HG03565 (cell line): ENCODE results near the gene CNGB1.
"Not testable (repeated sequence)": the region's sequence is repeated elsewhere in the genome, so short reads cannot be mapped to it uniquely, and the experiment has no call there.

Source experiments
- ATAC-seq: cut with Tn5 transposase; IDR thresholded peaks from one replicate; pipeline ENCODE4 v1.9.1; 2021; ENCODE audit warnings: mild to moderate bottlenecking, moderate library complexity; ENCODE audit not compliant: unreplicated experiment

Gene CNGB1

DNA sequence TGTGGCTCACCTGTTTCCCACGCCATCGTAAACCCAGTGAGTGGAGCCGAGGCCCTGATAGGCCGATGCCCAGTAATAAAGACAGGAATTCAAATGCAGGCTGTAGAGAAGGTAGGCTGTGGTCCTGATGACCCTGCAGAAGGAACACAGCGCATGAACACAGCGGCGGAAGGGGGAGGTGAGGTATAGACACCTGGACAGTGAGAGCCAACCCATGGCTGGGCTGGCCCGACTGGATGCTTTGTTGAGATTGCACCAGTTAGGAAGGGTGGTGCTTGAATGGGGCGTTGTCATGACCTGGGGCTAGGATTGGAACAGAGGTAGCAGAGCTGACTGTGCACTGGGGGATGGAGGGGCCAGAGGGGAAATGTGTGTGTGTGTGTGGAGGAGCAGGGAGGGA, 59.2 kb downstream of the CNGB1 start:
- no peak for ATAC-seq

DNA sequence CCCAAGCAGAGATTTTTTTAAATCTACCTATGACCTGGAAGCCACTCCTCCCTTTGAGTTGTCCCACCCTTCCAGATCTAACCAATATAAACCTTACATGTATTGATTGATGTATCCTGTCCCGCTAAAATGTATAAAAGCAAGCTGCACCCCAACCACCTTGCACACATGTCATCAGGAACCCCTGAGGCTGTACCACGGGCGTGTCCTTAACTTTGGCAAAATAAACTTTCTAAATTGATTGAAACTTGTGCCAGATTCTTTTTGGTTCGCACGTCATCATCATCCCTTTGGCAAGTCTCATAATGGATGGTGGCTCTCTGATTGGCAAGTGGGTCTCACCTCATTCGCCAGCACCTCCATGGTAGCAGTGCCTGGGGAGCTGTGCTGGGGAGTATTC, 60.2 kb downstream of the CNGB1 start:
- no peak for ATAC-seq

- ATAC-seq: no peak
Measured at GRCh38 chr16:57908409-57908987, 62.4 kb downstream of the CNGB1 start.

- ATAC-seq: no peak
Measured at GRCh38 chr16:57906382-57907316, 64.3 kb downstream of the CNGB1 start.

DNA sequence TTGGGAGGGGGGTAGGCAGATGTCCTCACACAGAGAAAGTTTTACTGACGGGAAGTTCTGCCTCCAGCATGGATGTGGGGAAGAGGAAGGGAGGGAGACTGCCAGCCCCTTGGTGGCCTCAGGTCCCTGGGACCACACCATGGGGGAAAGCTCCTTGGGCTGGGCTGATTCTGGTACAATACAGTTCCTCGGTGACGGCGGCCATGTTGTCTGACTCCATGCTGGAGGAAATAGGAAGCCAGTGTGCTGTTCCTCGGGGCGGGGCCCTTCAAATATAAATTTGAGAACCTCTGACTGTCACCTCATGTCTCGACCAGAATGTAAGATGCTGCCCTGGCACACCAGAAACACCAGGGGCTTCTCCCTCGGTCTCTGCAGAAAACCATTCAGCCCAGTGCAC, 66.8 kb downstream of the CNGB1 start:
- ATAC-seq: no peak

DNA sequence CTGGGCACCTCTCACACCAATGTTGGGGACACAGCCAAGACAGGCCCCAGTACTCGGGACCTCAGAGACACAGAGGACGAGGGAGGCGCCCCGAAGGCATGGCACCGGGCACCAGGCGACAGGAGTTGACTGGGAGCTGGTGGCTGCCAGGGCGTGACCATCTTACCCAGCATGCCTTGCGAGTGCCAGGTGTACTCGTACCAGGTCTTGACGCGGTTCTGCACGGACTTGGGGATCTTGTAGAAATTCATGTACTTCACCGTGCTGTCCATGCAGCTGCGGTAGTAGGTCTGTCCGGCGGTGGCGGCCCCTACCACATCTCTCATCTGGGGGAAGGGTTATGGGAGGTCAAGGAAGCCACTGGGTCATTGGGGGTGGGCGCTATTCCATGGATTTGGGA, 67.3 kb downstream of the CNGB1 start:
- no peak for ATAC-seq

DNA sequence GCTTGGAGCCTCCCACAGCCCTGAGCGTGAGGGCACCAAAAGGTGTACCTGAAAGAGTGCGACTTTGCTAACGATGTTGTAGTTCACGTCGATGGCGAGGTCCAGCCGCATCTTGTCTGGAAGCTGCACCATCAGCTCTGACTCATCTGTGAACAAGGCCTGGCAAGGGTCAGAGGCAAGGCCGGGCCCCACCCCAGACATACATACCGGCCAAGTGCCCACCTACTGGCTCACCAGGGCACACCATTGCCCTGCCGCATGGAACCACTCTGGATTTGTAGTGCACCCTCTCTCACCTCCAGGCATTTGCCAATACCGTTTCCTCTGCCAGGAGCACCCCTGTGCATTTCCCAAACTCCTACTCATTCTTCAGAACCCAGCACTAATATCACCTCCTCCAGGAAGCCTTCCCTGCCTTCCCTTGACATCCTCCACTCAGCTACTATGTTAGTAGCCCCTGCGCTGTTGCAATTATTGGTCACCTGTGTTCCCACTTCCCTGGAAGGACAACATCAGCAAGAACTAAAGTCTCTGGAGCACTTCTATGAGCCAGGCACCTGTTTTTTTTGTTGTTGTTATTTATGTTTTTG, 69.4 kb downstream of the CNGB1 start:
- no peak for ATAC-seq

GRCh38 chr16:57900796-57901479, 70.0 kb downstream of the CNGB1 start:
- ATAC-seq: no peak

GRCh38 chr16:57899771-57900661, 70.9 kb downstream of the CNGB1 start:
- ATAC-seq: no peak

- no peak for ATAC-seq
Measured at GRCh38 chr16:57898961-57899360, 72.0 kb downstream of the CNGB1 start.

DNA sequence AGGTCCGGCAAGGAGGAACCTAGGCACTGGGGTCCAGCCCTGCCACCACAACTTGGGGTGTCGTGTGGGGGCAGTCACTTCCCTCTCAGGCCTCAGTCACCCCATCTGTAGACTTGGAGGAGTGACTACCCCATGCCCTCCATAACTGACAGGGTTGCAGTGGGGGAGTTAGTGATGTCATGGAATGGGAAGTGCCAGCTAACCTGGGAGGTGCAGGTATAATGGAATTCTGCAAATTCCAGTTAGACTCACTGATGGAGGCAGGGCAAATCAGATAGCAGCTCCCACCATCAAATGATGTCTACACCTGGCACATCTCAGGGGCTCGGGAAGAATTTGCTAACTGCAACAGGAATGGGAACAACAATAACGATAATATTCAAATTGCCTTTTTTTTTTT, 72.9 kb downstream of the CNGB1 start:
- no peak for ATAC-seq

- ATAC-seq: no peak
Measured at GRCh38 chr16:57897053-57897784, 73.7 kb downstream of the CNGB1 start.

DNA sequence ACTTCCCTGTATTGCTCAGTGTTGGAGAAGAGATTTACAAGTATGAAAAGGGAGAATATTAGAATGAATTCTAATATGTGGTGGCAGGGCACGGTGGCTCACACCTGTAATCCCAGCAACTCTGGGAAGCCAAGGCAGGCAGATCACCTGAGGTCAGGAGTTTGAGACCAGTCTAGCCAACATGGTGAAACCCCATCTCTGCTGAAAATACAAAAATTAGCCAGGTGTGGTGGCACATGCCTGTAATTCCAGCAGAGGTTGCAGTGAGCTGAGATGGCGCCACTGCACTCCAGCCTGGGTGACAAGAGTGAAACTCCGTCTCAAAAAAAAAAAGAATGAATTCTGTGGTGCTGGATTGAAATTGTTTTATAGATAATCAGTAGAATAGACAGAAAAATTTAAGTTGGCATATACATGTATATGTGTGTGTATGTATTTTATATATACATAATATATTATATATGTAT, 75.8 kb downstream of the CNGB1 start:
- not testable (repeated sequence) for ATAC-seq

GRCh38 chr16:57894390-57895080, 76.4 kb downstream of the CNGB1 start:
- ATAC-seq: no peak

GRCh38 chr16:57893559-57894389, 77.2 kb downstream of the CNGB1 start:
- no peak for ATAC-seq

DNA sequence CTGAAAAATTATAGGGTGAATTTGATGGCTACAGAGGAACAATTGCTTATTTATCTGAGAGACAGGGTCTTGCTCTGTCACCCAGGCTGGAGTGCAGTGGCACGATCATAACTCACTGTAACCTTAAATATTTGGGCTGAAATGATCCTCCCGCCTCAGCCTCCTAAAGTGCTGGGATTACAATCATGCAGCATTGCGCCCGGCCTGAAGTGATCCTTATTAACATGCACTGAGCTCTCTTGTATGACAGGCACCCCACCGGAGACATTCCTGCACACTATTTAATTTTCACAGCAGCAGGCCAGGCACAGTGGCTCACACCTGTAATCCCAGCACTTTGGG, 77.7 kb downstream of the CNGB1 start:
- ATAC-seq: no peak

DNA sequence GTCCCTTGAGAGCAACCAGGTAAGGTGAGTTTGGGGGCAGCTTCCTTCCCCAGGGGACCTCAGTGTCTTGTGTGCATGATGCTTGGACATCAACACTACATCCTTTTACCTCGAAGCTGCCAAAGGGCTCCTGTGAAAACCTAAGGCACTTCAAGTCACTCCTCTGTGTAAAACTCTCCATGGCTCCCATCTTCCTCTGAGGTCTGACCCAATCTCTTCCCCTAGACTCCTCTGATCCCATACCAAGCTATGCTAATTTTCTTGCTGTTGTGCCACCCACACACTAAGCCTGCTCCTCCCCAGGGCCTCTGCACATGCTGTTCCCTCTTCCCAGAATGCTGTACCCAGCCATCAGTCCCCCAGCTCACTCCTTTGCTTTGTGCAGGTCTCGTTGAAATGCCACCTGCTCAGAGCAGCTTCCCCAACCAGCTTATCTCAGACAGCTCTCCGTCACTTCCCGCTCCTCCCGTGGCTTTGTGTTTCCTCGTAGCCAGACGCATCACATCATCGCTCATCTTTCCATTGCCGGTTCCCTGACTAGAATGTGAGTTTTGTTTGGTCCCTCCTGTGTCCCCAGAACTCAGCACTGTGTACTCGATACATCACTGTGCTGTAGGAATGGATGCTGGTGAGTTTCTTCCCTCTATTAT, 78.4 kb downstream of the CNGB1 start:
- no peak for ATAC-seq

GRCh38 chr16:57892041-57892440, 78.9 kb downstream of the CNGB1 start:
- ATAC-seq: no peak
